Activated CD4-positive, alpha-beta T cell treated with anti-CD3 and anti-CD28 coated beads for 36 hours (primary cell): ENCODE data around the gene TPM2. TPM values are rescaled to one million over a fixed set of nuclear protein-coding genes. Genes with fewer than 3 reads are reported as not detected.

ENCODE experiments used
- ATAC-seq: fragments of 200-7000 bp; cut with Tn5 transposase; one replicate; pipeline ENCODE4 v1.10.0; 2021; ENCODE audit warnings: mild to moderate bottlenecking, moderate library complexity
- CTCF ChIA-PET: fragments of 350-600 bp; sonication (Branson Sonifier 250); formaldehyde crosslinking; loops from one replicate; lab custom pipeline; 2021; ENCODE audit warnings: antibody characterized with exemption; lab: Charles Lee
- POLR2A ChIA-PET: fragments of 350-600 bp; sonication (Branson Sonifier 250); formaldehyde crosslinking; loops from one replicate; lab custom pipeline; 2021; ENCODE audit warnings: antibody characterized with exemption, inconsistent platforms; lab: Charles Lee
- DNase-seq: peaks from one replicate; pipeline ENCODE4 v3.0.0-alpha.2; 2020
- H3K27ac Mint-ChIP-seq: one replicate; pipeline ENCODE4 v1.8.0; 2021; ENCODE audit warnings: mixed read lengths
- H3K27me3 Mint-ChIP-seq: one replicate; pipeline ENCODE4 v1.8.0; 2021; ENCODE audit warnings: mixed read lengths
- H3K36me3 Mint-ChIP-seq: one replicate; pipeline ENCODE4 v1.8.0; 2021; ENCODE audit warnings: low read depth, mixed read lengths
- H3K4me1 Mint-ChIP-seq: one replicate; pipeline ENCODE4 v1.8.0; 2021; ENCODE audit warnings: mixed read lengths
- H3K4me3 Mint-ChIP-seq: one replicate; pipeline ENCODE4 v1.8.0; 2021; ENCODE audit warnings: mild to moderate bottlenecking, moderate library complexity, mixed read lengths
- H3K9me3 Mint-ChIP-seq: one replicate; pipeline ENCODE4 v1.8.0; 2021; ENCODE audit warnings: low read depth, mixed read lengths
- intact Hi-C, 2 experiments: fragments of 100-400 bp; cut with DNase I in 1 of 2; cut with micrococcal nuclease in 1 of 2; formaldehyde crosslinking; loops; one replicate each; pipeline versions ENCODE4 v1.14.2 to v1.15.1; 2022 to 2024; cut with DNase I, micrococcal nuclease
- total RNA-seq, 2 experiments: library from RNA; stranded (reverse); gene quantifications; one replicate each; pipeline ENCODE4 v1.2.3, GENCODE V29; 2021

TPM2 gene
- total RNA-seq, 2 experiments from 2014 or later, result 4.3 to 5.5 TPM

- H3K4me3 Mint-ChIP-seq, result no peak overlapping the region
- no peaks in the 10 kb centered on the region for H3K27me3 Mint-ChIP-seq
- no peaks in the 10 kb centered on the region for H3K36me3 Mint-ChIP-seq
- ChIA-PET CTCF (interaction anchor here (0.7 to 2.2 kb wide), 4 partner anchors 8 to 83 kb away, joined by 3 to 7 read pairs (median 5); no protein-coding TSS in a partner anchor), POLR2A (interaction anchor here (1.3 kb wide), 1 partner anchor 23 kb away, joined by 3 read pairs; the partner anchor contains the start of gene ARHGEF39)
- intact Hi-C loops, result no loop called here
- H3K9me3 Mint-ChIP-seq, result no peaks in the 10 kb centered on the region
- no peak for DNase-seq
- no peak for ATAC-seq
- H3K27ac Mint-ChIP-seq, result no peak overlapping the region
- peaks cover 23% of the 10 kb centered on the region for H3K4me1 Mint-ChIP-seq
These were observed 2.4 kb downstream of the TPM2 start for GRCh38 chr9:35687306-35687705.

- intact Hi-C loops, result no loop called here
- CTCF ChIA-PET, result interaction anchor here (0.6 to 2.2 kb wide), 6 partner anchors 10 to 37 kb away, joined by 3 to 7 read pairs (median 3); no protein-coding TSS in a partner anchor
- H3K4me3 Mint-ChIP-seq, result no peak overlapping the region
- ATAC-seq (no peak), DNase-seq (no peak)
- peaks cover 23% of the 10 kb centered on the region for H3K4me1 Mint-ChIP-seq
- H3K27me3 Mint-ChIP-seq, result no peaks in the 10 kb centered on the region
- POLR2A ChIA-PET, result interaction anchor here (0.6 kb wide), 1 partner anchor 1088 kb away, joined by 4 read pairs; no protein-coding TSS in a partner anchor
- no peak overlapping the region for H3K27ac Mint-ChIP-seq
- no peaks in the 10 kb centered on the region for H3K36me3 Mint-ChIP-seq
- H3K9me3 Mint-ChIP-seq, result no peaks in the 10 kb centered on the region
These were observed 3.2 kb downstream of the TPM2 start for GRCh38 chr9:35686222-35687203.

GRCh38 chr9:35685506-35685905 is 4.2 kb downstream of the TPM2 start:
- ATAC-seq (no peak), DNase-seq (no peak)
- no peaks in the 10 kb centered on the region for H3K27me3 Mint-ChIP-seq
- H3K4me1 Mint-ChIP-seq, result peaks cover 16% of the 10 kb centered on the region
- no peak overlapping the region for H3K27ac Mint-ChIP-seq
- no peaks in the 10 kb centered on the region for H3K36me3 Mint-ChIP-seq
- intact Hi-C loops, result no loop called here
- H3K4me3 Mint-ChIP-seq, result no peak overlapping the region
- ChIA-PET POLR2A (no interaction called here), CTCF (interaction anchor here (1.0 to 2.8 kb wide), 3 partner anchors 10 to 74 kb away, joined by 3 to 24 read pairs (median 3); no protein-coding TSS in a partner anchor)
- H3K9me3 Mint-ChIP-seq, result no peaks in the 10 kb centered on the region

- Mint-ChIP-seq H3K4me1 (peaks cover 16% of the 10 kb centered on the region), H3K36me3 (no peaks in the 10 kb centered on the region), H3K4me3 (no peak overlapping the region), H3K9me3 (no peaks in the 10 kb centered on the region), H3K27me3 (no peaks in the 10 kb centered on the region), H3K27ac (no peak overlapping the region)
- ChIA-PET POLR2A (no interaction called here), CTCF (interaction anchor here (1.0 to 2.8 kb wide), 3 partner anchors 11 to 73 kb away, joined by 3 to 24 read pairs (median 6); partner anchors contain the start of genes CCDC107 and RMRP)
- no peak for DNase-seq
- ATAC-seq, result no peak
- intact Hi-C loops, result no loop called here
These were observed 4.8 kb downstream of the TPM2 start for GRCh38 chr9:35684921-35685320.

DNA sequence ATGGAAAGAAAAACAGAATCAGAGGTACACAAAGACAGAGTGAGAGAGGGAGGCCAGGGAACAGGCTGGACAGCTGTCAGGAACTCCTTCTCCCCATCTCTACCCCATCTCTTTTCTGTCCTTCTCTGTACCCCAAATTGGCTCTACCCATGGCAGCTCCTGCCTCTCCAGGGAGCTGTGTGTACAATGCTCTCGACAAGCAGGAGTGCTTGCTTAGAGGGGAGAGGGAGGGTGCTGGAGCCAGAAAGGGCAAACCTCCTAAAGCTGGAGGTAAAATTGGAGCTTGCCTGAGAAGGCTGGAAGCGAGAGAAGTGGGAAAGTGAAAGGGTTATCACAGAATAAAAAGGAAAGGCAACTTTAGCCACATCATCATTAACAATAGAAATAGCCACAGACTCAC is 6.4 kb downstream of the TPM2 start:
- ATAC-seq (no peak), DNase-seq (no peak)
- no peaks in the 10 kb centered on the region for H3K9me3 Mint-ChIP-seq
- ChIA-PET CTCF (interaction anchor here (0.6 to 2.8 kb wide), 7 partner anchors 10 to 37 kb away, joined by 3 to 24 read pairs (median 4); partner anchors contain the start of genes ARHGEF39, CA9, CCDC107 and RMRP), POLR2A (interaction anchor here (0.6 kb wide), 1 partner anchor 1440 kb away, joined by 4 read pairs; no protein-coding TSS in a partner anchor)
- no peaks in the 10 kb centered on the region for H3K36me3 Mint-ChIP-seq
- H3K27me3 Mint-ChIP-seq, result no peaks in the 10 kb centered on the region
- intact Hi-C loops, result no loop called here
- no peak overlapping the region for H3K4me3 Mint-ChIP-seq
- peaks cover 4% of the 10 kb centered on the region for H3K4me1 Mint-ChIP-seq
- H3K27ac Mint-ChIP-seq, result no peak overlapping the region

DNA sequence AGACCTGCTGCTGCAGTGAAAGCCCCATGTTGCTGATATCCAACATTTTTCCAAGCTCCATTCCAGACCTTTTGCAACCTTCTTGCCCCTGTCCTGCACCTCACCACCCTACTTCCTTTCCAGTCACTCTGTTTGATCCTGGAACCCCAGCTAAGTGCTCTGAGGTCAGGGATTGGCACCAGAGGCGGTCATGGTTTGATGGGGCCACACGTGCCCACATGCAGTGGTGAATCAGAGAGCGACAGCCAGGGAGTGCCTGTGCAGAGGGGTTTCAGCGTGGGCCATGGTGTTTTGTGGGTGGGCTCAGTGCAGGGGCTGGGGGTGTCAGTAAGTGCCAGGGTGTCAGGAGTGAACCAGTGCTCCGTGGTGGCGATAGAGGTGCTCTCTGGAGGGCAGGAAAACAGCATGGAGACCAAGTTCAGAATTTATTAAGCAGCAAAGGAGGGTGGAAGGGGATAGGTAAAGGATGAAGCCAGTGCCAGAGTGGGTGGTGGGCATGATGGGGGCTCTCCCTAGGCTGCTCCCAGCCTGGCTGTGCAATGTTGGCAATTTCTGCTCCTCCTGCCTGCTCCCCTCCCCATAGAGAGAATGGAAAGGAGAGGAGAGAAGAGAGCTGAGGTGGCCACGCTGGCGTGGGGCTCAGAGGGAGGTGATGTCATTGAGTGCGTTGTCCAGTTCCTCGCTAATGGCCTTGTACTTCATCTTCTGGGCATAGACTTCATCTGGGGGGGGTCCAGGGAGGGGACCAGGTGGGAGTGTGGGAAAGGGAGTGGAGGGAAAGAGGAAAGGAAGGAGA is 7.0 kb downstream of the TPM2 start:
- DNase-seq (no peak), ATAC-seq (no peak)
- intact Hi-C loops, result no loop called here
- no peaks in the 10 kb centered on the region for H3K36me3 Mint-ChIP-seq
- H3K9me3 Mint-ChIP-seq, result no peaks in the 10 kb centered on the region
- H3K27ac Mint-ChIP-seq, result no peak overlapping the region
- H3K27me3 Mint-ChIP-seq, result no peaks in the 10 kb centered on the region
- ChIA-PET POLR2A (interaction anchor here (0.6 kb wide), 1 partner anchor 1440 kb away, joined by 4 read pairs; no protein-coding TSS in a partner anchor), CTCF (interaction anchor here (0.6 to 2.8 kb wide), 5 partner anchors 9 to 28 kb away, joined by 3 to 24 read pairs (median 4); partner anchors contain the start of genes ARHGEF39 and CA9)
- H3K4me1 Mint-ChIP-seq, result no peaks in the 10 kb centered on the region
- H3K4me3 Mint-ChIP-seq, result no peak overlapping the region

GRCh38 chr9:35682051-35682450 is 7.7 kb downstream of the TPM2 start:
- POLR2A ChIA-PET, result no interaction called here
- ATAC-seq (no peak), DNase-seq (no peak)
- H3K36me3 Mint-ChIP-seq, result no peaks in the 10 kb centered on the region
- H3K4me1 Mint-ChIP-seq, result no peaks in the 10 kb centered on the region
- no peaks in the 10 kb centered on the region for H3K9me3 Mint-ChIP-seq
- intact Hi-C loops, result no loop called here
- no peak overlapping the region for H3K27ac Mint-ChIP-seq
- H3K4me3 Mint-ChIP-seq, result no peak overlapping the region
- no peaks in the 10 kb centered on the region for H3K27me3 Mint-ChIP-seq
- CTCF ChIA-PET, result no interaction called here

- no peak for ATAC-seq
- POLR2A ChIA-PET, result no interaction called here
- CTCF ChIA-PET, result interaction anchor here (1.7 kb wide), 1 partner anchor 15 kb away, joined by 7 read pairs; no protein-coding TSS in a partner anchor
- intact Hi-C loops, result no loop called here
- no peaks in the 10 kb centered on the region for H3K36me3 Mint-ChIP-seq
- no peak overlapping the region for H3K4me3 Mint-ChIP-seq
- H3K27me3 Mint-ChIP-seq, result peaks cover under 1% of the 10 kb centered on the region
- H3K9me3 Mint-ChIP-seq, result no peaks in the 10 kb centered on the region
- H3K27ac Mint-ChIP-seq, result no peak overlapping the region
- peaks cover 1% of the 10 kb centered on the region for H3K4me1 Mint-ChIP-seq
- no peak for DNase-seq
These were observed 8.3 kb downstream of the TPM2 start for GRCh38 chr9:35681341-35682002.

DNA sequence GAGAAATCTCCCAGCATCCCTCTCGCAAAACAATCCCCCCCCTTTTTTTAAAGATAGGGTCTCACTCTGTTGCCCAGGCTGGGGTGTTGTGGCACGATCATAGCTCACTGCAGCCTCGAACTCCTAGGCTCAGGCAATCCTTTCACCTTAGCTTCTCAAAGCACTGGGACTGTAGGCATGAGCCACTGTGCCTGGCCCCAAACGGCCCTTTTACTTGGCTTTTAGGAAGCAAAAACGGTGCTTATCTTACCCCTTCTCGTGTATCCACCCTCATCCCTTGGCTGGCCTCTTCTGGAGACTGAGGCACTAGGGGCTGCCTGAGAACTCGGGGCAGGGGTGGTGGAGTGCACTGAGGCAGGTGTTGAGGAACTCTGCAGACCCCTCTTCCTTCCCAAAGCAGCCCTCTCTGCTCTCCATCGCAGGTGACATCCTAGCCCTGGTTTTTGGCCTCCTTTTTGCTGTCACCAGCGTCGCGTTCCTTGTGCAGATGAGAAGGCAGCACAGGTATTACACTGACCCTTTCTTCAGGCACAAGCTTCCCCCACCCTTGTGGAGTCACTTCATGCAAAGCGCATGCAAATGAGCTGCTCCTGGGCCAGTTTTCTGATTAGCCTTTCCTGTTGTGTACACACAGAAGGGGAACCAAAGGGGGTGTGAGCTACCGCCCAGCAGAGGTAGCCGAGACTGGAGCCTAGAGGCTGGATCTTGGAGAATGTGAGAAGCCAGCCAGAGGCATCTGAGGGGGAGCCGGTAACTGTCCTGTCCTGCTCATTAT is 9.2 kb downstream of the TPM2 start:
- ChIA-PET CTCF (interaction anchor here (0.6 to 1.7 kb wide), 3 partner anchors 16 to 133 kb away, joined by 3 to 7 read pairs (median 4); partner anchors contain the start of genes CCDC107 and RMRP), POLR2A (interaction anchor here (0.7 kb wide), 1 partner anchor 20 kb away, joined by 3 read pairs; no protein-coding TSS in a partner anchor)
- intact Hi-C loops, result no loop called here
- Mint-ChIP-seq H3K27ac (no peak overlapping the region), H3K36me3 (no peaks in the 10 kb centered on the region), H3K4me1 (peaks cover 6% of the 10 kb centered on the region), H3K27me3 (peaks cover 4% of the 10 kb centered on the region), H3K4me3 (no peak overlapping the region), H3K9me3 (no peaks in the 10 kb centered on the region)
- ATAC-seq (no peak), DNase-seq (no peak)
